Testis (tissue), 3 donors: ENCODE data around the gene CRYBB1. TPM values are rescaled to one million over a fixed set of nuclear protein-coding genes. Genes with fewer than 3 reads are reported as not detected.

ENCODE experiments used
- DNase-seq: peaks from one replicate; pipeline ENCODE4 v3.0.0-alpha.2; 2019
- H3K27ac ChIP-seq, 2 donors: fragments of 200-600 bp; sonication (generic); one replicate each; pipeline ENCODE4 v1.5.1; 2019
- H3K27me3 ChIP-seq: fragments of 200-600 bp; sonication (generic); one replicate; pipeline ENCODE4 v1.5.1; 2019
- H3K36me3 ChIP-seq: fragments of 200-600 bp; sonication (generic); one replicate; pipeline ENCODE4 v1.5.1; 2017; ENCODE audit warnings: low read depth; ENCODE audit errors: missing control alignments
- H3K4me1 ChIP-seq: fragments of 200-600 bp; sonication (generic); one replicate; pipeline ENCODE4 v1.5.1; 2019
- H3K4me3 ChIP-seq, 2 donors: fragments of 200-600 bp; sonication (generic); one replicate each; pipeline ENCODE4 v1.5.1; 2017 to 2019
- H3K9me3 ChIP-seq: fragments of 200-600 bp; sonication (generic); one replicate; pipeline ENCODE4 v1.5.1; 2017
- CTCF ChIP-seq, 3 experiments: fragments of 450-650 bp in 2 of 3; fragments of 200-600 bp in 1 of 3; sonication (generic) in 1 of 3; IDR thresholded peaks; one replicate each; pipeline ENCODE4 v1.5.1; 2016 to 2019; ENCODE audit warnings: antibody characterized with exemption in 3 of 3, mild to moderate bottlenecking in 2 of 3, moderate library complexity in 1 of 3
- POLR2A ChIP-seq: fragments of 450-650 bp; IDR thresholded peaks from one replicate; pipeline ENCODE4 v1.6.1; 2017; ENCODE audit warnings: antibody characterized with exemption, mild to moderate bottlenecking, moderate library complexity
- WGBS, 2 donors: methylation state at CpG; one replicate each; pipeline ENCODE4 v1.1.5; 2018; 5-methylcytosine and 5-hydroxymethylcytosine counted together
- intact Hi-C: fragments of 100-400 bp; cut with DNase I; formaldehyde crosslinking; loops from one replicate; pipeline ENCODE4 v1.15.1; 2023; ENCODE audit warnings: low total_unique reads
- polyA plus RNA-seq: library from polyadenylated mRNA; stranded (reverse); fragments of 350-450 nt; fragmentation: Illumina TruSeq; extraction: RNeasy Lipid Tissue Mini Kit (QIAGEN cat#74804); gene quantifications from one replicate; pipeline ENCODE4 v1.2.3, GENCODE V29; 2014; ENCODE audit warnings: low read depth, low replicate concordance; ENCODE audit not compliant: insufficient read depth
- total RNA-seq, 2 donors: library from RNA; depleted of rRNA; stranded (reverse); fragments of >200 nt; gene quantifications; one replicate each; pipeline ENCODE4 v1.2.3, GENCODE V29; 2016

Gene CRYBB1
- total and polyA plus RNA-seq, 3 donors from 2014 or later, result 0.80 TPM; not detected in 2

DNA sequence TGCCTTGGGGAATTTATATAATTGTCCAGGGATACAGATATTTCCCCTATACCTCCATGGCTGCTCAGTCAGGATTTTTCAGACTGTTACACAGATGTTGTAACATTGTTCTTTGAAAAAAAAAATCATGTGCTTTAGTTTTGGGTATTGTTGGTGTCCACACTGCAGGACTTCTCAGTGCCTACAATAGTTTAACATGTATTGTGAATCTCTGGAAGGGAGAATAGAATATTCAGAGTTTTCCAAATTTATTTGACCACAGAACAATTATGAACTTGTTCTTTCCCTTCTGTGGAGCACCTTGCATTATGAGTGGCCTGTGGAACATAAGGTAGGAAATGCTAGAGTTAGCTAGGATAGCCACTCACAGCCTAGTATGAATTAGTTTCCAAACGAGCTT is 18.5 kb upstream of the CRYBB1 start:
- WGBS, 2 donors, result 48 to 72% methylated on average over 1 of the region's 1 CpG
- TF ChIP-seq POLR2A (no peak), CTCF (IDR thresholded peaks at IDR 0.05) (no peak)
- no peaks in the 10 kb centered on the region for H3K36me3 ChIP-seq
- no peaks in the 10 kb centered on the region for H3K4me1 ChIP-seq
- H3K27ac ChIP-seq, result no peak overlapping the region
- H3K4me3 ChIP-seq, result no peak overlapping the region
- DNase-seq, result no peak
- intact Hi-C loops, result no loop called here
- H3K9me3 ChIP-seq, result no peaks in the 10 kb centered on the region
- H3K27me3 ChIP-seq, result no peaks in the 10 kb centered on the region

DNA sequence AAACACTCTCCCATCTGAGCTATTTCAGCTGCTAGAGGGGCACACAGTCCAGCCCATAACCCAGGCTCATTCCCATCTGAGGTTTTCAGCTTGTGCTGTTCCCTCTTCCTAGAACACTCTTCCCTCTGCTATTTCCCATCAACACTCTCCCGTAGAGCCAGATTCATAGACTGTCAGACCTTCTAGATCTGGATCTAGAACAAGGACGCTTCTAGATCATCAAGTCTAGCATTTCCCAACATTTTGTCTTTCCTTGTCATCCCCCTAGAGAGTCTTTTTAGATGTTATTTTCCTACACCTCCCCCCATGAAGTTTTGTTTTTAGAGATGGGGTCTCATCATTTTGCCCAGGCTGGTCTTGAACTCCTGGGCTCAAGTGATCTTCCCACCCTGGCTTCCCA is 17.3 kb upstream of the CRYBB1 start:
- Histone ChIP-seq H3K36me3 (no peaks in the 10 kb centered on the region), H3K27ac (no peak overlapping the region), H3K27me3 (no peaks in the 10 kb centered on the region), H3K9me3 (no peaks in the 10 kb centered on the region), H3K4me3 (no peak overlapping the region), H3K4me1 (no peaks in the 10 kb centered on the region)
- no peak for DNase-seq
- WGBS, 2 donors, result 91 to 96% methylated on average over 2 of the region's 2 CpGs
- intact Hi-C loops, result no loop called here
- TF ChIP-seq CTCF (IDR thresholded peaks at IDR 0.05), result no peak
- no peak for TF ChIP-seq POLR2A

DNA sequence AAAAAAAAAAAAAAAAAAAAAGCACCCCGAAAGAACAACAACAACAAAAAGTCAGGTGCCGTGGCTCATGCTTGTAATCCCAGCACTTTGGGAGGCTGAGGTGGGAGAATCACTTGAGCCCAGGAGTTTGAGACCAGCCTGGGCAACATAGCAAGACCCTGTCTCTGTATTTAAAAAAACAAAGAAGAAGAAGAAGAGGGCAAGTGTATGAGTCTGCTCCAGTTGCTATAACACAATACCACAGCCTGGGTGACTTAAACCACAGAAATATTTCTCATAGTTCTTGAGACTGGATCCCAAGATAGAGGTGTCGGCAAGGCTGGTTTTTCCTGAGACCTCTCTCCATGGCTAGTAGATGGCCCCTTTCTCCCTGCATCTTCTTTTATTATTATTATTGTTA is 16.4 kb upstream of the CRYBB1 start:
- 89 to 92% methylated on average over 3 of the region's 3 CpGs for whole genome bisulfite sequencing, 2 donors
- intact Hi-C loops, result no loop called here
- no peak for DNase-seq
- H3K9me3 ChIP-seq, result no peaks in the 10 kb centered on the region
- no peaks in the 10 kb centered on the region for H3K4me1 ChIP-seq
- no peak overlapping the region for H3K27ac ChIP-seq
- H3K36me3 ChIP-seq, result no peaks in the 10 kb centered on the region
- H3K4me3 ChIP-seq, result no peak overlapping the region
- no peak for TF ChIP-seq CTCF (IDR thresholded peaks at IDR 0.05)
- TF ChIP-seq POLR2A, result no peak
- no peaks in the 10 kb centered on the region for H3K27me3 ChIP-seq

GRCh38 chr22:26632422-26633155 is 14.8 kb upstream of the CRYBB1 start:
- TF ChIP-seq CTCF (IDR thresholded peaks at IDR 0.05) (no peak), POLR2A (no peak)
- Histone ChIP-seq H3K4me3 (no peak overlapping the region), H3K27ac (peak overlapping the region in 1 of 2 donors; percentile 36), H3K27me3 (no peaks in the 10 kb centered on the region), H3K36me3 (no peaks in the 10 kb centered on the region), H3K9me3 (no peaks in the 10 kb centered on the region), H3K4me1 (no peaks in the 10 kb centered on the region)
- intact Hi-C loops, result no loop called here
- 53 to 61% methylated on average over 8 of the region's 8 CpGs for WGBS, 2 donors
- no peak for DNase-seq

DNA sequence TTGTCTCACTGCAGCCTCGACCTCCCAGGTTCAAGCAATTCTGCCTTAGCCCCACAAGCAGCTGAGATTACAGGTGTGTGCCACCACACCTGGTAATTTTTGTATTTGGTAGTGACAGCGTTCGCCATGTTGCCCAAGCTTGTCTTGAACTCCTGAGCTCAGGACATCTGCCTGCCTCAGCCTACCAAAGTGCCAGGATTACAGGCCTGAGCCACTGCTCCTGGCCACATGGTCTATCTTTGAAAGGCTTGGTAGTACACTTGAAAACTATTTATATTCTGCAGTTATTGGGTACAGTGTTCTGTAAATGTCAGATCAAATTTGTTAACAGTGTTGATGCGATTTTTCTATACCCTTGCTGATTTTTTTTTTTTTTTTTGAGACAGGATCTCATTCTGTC is 13.5 kb upstream of the CRYBB1 start:
- H3K27me3 ChIP-seq, result no peaks in the 10 kb centered on the region
- WGBS, 2 donors, result 95 to 96% methylated on average over 4 of the region's 4 CpGs
- intact Hi-C loops, result no loop called here

More for the DNA sequence above, 13.5 kb upstream of the CRYBB1 start:
- H3K36me3 ChIP-seq, result no peaks in the 10 kb centered on the region
- TF ChIP-seq CTCF (IDR thresholded peaks at IDR 0.05), result no peak
- TF ChIP-seq POLR2A, result no peak
- DNase-seq, result no peak
- no peaks in the 10 kb centered on the region for H3K4me1 ChIP-seq
- H3K4me3 ChIP-seq, result no peak overlapping the region
- H3K9me3 ChIP-seq, result no peaks in the 10 kb centered on the region
- no peak overlapping the region for H3K27ac ChIP-seq
